ENCODE measurements around the gene CCNL1. TPM values are rescaled to one million over a fixed set of nuclear protein-coding genes. Genes with fewer than 3 reads are reported as not detected.

The CCNL1 gene
- total and polyA plus RNA-seq, 2 of the 8 experiments (the other 6 are each of a cell fraction or from before 2014, with no cell fraction given) = 64.5 to 68.6 TPM

DNA sequence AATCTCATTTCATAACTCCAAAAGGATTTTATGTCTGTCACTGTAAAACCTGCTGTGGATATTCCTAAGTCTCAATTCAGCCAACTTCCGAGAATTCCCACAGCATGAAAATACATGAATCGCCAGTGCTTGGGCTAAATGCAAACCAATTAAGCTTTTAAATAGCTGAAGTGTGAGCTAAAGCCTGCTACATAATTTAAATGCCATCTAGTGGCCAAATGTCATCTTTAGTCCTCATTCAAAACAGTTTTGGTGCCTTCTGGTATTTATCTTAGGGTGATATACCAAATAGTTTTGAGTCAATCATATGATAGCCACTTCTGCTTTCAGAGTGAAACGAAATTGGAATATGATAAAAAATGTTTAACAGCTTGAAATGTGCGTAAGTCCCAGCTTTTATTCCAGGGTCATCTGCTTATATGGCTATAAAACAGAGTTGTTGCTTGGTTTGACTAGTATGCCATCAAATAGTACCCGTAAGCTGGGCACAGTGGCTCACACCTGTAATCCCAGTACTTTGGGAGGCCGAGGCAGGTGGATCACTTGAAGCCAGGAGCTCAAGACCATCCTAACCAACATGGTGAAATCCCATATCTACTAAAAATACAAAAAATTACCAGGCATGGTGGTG is 41.8 kb upstream of the CCNL1 start:
- peak; percentile 58 for FAIRE-seq
- POLR2A ChIA-PET (ENCODE audit: partially characterized antibody) = interaction anchor here (1.3 to 1.9 kb wide), 2 partner anchors 27 to 41 kb away, joined by 6 to 8 read pairs; partner anchors contain the start of gene CCNL1

More for the DNA sequence above, 41.8 kb upstream of the CCNL1 start:
- Histone ChIP-seq H2BK5ac (ENCODE audit: low read depth, low read length) (no peak overlapping the region), H3K9ac (replicated peaks in 1 of 4; ENCODE audit: extremely low read depth in 1 of 4, low read depth in 3 of 4, low read length in 3 of 4) (no peak overlapping the region), H3K14ac (ENCODE audit: insufficient read length) (no peak overlapping the region), H2AFZ (ENCODE audit: low read length) (no peak overlapping the region), H4K91ac (replicated peaks; ENCODE audit: insufficient read length, low read length) (no peak overlapping the region), H3K27me3 (replicated peaks in 1 of 4; ENCODE audit: control insufficient read depth in 3 of 4, extremely low read depth in 1 of 4, insufficient read depth in 3 of 4, low read length in 3 of 4) (no peaks in the 10 kb centered on the region), H2AK5ac (ENCODE audit: low read depth, low read length) (no peak overlapping the region), H3K23ac (ENCODE audit: insufficient read length) (no peak overlapping the region), H3K23me2 (ENCODE audit: low read depth, low read length) (no peaks in the 10 kb centered on the region; the same call in 1 of the 2 replicates), H3K4ac (replicated peaks; ENCODE audit: insufficient read length, low read depth, low read length) (no peak overlapping the region), H2BK20ac (ENCODE audit: low read length) (no peak overlapping the region), H2BK12ac (ENCODE audit: low read depth, low read length) (no peak overlapping the region), H3K56ac (replicated peaks; ENCODE audit: insufficient read length, low read depth, low read length) (no peak overlapping the region), H4K8ac (ENCODE audit: extremely low read depth, insufficient read depth, low read length) (no peak overlapping the region), H4K20me1 (replicated peaks in 1 of 2; ENCODE audit: control insufficient read depth in 1 of 2, insufficient read depth in 2 of 2, low read length in 2 of 2) (no peaks in the 10 kb centered on the region), H3K18ac (ENCODE audit: extremely low read depth, low read length) (no peak overlapping the region), H2BK120ac (replicated peaks; ENCODE audit: low read depth, low read length) (no peak overlapping the region), H3K4me1 (replicated peaks in 1 of 4; ENCODE audit: control insufficient read depth in 3 of 4, insufficient read depth in 4 of 4, low read length in 3 of 4) (no peaks in the 10 kb centered on the region), H3K9me3 (ENCODE audit: insufficient read depth in 2 of 2, low read depth in 1 of 2, low read length in 1 of 2) (no peaks in the 10 kb centered on the region), H3K79me1 (ENCODE audit: low read depth, low read length) (no peaks in the 10 kb centered on the region), H3K79me2 (ENCODE audit: control insufficient read depth in 1 of 2, insufficient read depth in 2 of 2, low read length in 2 of 2) (no peaks in the 10 kb centered on the region), H3K36me3 (ENCODE audit: control insufficient read depth in 2 of 4, insufficient read depth in 4 of 4, low read length in 3 of 4) (no peaks in the 10 kb centered on the region), H2BK15ac (ENCODE audit: low read length) (no peak overlapping the region), H3K4me2 (ENCODE audit: insufficient read depth in 1 of 2, low read depth in 2 of 2, low read length in 2 of 2) (no peak overlapping the region), H4K5ac (ENCODE audit: insufficient read length, low read depth, low read length) (no peak overlapping the region), H3K27ac (ENCODE audit: low read depth, low read length) (no peak overlapping the region), H3K4me3 (ENCODE audit: extremely low read depth in 1 of 4, insufficient read depth in 2 of 4, low read depth in 3 of 4, low read length in 4 of 4) (no peak overlapping the region)
- no peak for DNase-seq (ENCODE audit: low read depth in 1 of 2, low spot score in 2 of 2)
- CTCF ChIA-PET (ENCODE audit: partially characterized antibody) = interaction anchor here (0.7 to 6.7 kb wide), 39 partner anchors 9 to 372 kb away, joined by 3 to 44 read pairs (median 6); partner anchors contain the start of genes CCNL1 and PTX3
- 67% methylated on average over 6 of the region's 6 CpGs; no CpG with 5 or more reads in 1 of the 2 experiments for WGBS, 2 experiments (ENCODE audit: extremely low coverage in 1 of 2, insufficient coverage in 1 of 2, insufficient read length in 1 of 2, insufficient replicate concordance in 2 of 2, low coverage in 1 of 2, low lambda C conversion rate in 2 of 2, missing lambda C conversion rate in 1 of 2)
- TF ChIP-seq, protein P1, sequence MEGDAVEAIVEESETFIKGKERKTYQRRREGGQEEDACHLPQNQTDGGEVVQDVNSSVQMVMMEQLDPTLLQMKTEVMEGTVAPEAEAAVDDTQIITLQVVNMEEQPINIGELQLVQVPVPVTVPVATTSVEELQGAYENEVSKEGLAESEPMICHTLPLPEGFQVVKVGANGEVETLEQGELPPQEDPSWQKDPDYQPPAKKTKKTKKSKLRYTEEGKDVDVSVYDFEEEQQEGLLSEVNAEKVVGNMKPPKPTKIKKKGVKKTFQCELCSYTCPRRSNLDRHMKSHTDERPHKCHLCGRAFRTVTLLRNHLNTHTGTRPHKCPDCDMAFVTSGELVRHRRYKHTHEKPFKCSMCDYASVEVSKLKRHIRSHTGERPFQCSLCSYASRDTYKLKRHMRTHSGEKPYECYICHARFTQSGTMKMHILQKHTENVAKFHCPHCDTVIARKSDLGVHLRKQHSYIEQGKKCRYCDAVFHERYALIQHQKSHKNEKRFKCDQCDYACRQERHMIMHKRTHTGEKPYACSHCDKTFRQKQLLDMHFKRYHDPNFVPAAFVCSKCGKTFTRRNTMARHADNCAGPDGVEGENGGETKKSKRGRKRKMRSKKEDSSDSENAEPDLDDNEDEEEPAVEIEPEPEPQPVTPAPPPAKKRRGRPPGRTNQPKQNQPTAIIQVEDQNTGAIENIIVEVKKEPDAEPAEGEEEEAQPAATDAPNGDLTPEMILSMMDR (IDR thresholded peaks at IDR 0.05; ENCODE audit: control extremely low read depth in 1 of 3, insufficient read depth in 1 of 3, low read depth in 1 of 3, low read length in 3 of 3) = peak in 2 of 3 experiments; percentile 16 to 47; a peak in 2 of 4 replicates
- TF ChIP-seq EZH2 (IDR thresholded peaks at IDR 0.05; ENCODE audit: low read depth, low read length, severe bottlenecking) (no peak), RAD21 (IDR thresholded peaks at IDR 0.05 in 1 of 2, conservative IDR thresholded peaks at IDR 0.05 in 1 of 2; ENCODE audit: low read depth in 2 of 2, low read length in 2 of 2) (peak; percentile 46 to 47)
